ENCODE results near the gene COL20A1.

The COL20A1 gene

DNA sequence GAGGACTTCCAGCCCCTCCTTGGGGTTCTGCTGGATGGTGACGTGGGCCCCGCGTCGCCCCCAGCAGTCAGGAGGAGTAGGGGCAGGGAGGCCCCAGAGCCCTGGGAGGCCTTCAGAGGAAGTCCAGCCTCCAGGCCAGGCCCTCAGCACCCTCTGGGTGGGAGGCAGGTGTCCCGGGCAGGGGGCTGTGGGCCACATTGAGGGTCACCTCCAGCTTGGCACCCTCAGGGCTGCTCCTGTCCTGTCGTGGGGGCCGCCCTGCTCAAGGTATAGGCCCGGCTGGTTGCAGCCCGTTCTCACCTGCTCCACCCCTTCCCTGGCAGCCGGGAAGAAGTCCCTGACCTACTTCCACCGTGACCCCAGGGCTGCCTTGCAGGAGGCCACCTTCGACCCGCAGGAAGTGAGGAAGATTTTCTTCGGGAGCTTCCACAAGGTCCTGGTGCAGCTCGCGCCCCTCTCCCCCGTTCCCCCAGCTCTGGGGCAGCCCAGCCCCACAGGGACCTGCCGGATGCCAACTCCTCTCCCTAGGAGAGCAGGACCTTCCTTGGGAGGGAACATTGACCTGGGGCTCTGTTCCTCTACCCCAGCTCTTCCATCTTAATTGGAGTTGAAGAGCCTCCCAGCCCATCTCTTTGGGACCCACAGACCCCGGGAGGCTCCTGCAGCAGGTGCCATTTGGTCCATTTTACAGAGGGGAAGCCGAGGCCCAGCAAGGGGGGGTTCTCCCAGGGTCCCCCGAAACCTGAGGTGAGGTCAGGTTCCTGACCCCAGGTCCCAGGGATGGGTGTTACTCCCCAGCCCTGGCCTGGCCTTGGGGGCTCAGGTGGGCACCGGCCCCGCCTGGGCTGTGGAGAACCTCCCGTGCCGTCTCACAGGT is 26.4 kb downstream of the COL20A1 start:
- no peak for DNase-seq (ENCODE audit: low read depth in 1 of 2, low spot score in 1 of 2)

DNA sequence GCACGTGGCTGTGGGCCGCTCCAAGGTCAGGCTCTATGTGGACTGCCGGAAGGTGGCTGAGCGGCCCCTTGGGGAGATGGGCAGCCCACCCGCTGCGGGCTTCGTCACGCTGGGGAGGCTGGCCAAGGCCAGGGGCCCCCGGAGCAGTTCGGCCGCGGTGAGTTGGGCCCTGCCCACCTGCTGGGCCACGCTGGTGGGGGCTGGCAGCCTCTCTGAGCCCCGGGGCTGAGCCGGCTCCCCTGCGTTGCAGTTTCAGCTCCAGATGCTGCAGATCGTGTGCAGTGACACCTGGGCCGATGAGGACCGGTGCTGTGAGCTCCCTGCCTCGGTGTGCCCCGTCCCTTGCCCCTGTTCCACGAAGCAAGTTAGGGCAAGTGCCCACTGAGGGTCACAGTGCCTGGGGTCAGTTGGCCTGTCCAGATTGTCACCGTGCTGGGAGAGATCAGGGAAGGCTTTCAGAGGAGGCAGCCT is 27.1 kb downstream of the COL20A1 start:
- DNase-seq (ENCODE audit: low read depth in 1 of 2, low spot score in 1 of 2): no peak

DNA sequence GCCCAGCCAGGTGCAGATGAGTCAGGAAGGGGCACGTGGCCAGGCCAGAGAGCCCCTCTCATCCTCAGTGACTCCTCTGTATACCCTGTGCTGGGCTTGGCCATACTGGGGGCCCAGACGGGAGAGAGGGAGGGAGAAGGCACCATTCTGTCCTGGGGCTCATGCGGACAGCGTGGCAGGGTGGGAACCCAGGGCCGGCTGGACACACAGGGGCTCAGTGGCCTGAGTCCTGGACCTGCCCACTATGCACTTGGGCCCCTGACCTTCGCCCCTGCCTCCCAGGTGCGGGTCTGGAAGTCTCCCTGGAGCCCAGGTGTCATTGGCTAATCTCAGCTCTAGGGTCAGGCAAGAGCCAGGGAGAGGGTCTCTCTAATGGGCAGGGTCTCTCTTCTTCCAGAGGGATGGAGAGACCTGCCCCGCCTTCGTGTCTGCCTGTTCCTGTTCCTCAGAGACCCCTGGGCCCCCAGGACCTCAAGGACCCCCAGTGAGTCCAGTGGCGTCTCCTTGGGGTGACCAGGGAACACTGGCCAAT is 27.7 kb downstream of the COL20A1 start:
- no peak for DNase-seq (ENCODE audit: low read depth in 1 of 2, low spot score in 1 of 2)

DNA sequence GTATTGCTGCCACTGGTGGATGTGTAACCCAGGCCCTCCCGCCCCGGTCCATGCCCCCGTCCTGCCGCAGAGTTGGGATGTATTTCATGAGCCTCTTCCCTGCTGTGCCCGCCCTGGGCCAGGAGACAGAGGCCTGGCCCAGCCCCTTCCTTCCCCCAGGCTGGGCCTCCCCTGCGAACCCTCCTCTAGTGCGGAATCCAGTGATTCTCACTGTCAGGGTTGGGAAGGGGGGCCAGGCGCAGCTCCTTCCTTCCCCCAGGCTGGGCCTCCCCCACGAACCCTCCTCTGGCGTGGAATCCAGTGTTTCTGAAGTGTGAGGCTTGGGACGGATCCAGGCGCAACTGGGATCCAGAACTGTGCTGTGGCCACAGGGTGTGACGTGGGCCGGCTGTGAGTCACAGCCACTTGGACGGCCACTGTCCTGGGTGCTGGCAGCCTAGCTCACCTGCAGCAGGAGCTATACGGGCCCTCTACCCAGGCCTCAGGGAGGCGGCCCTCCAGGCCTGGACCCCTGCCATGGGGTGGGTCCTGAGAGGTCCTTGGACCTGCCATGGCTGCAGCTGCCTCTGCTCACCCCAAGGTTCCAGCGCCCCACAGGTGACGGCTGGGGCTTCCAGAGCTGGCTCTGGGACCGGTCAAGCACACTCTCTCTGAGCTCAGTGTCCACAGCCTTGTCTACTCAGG is 28.3 kb downstream of the COL20A1 start:
- DNase-seq (ENCODE audit: low read depth in 1 of 2, low spot score in 1 of 2): no peak

DNA sequence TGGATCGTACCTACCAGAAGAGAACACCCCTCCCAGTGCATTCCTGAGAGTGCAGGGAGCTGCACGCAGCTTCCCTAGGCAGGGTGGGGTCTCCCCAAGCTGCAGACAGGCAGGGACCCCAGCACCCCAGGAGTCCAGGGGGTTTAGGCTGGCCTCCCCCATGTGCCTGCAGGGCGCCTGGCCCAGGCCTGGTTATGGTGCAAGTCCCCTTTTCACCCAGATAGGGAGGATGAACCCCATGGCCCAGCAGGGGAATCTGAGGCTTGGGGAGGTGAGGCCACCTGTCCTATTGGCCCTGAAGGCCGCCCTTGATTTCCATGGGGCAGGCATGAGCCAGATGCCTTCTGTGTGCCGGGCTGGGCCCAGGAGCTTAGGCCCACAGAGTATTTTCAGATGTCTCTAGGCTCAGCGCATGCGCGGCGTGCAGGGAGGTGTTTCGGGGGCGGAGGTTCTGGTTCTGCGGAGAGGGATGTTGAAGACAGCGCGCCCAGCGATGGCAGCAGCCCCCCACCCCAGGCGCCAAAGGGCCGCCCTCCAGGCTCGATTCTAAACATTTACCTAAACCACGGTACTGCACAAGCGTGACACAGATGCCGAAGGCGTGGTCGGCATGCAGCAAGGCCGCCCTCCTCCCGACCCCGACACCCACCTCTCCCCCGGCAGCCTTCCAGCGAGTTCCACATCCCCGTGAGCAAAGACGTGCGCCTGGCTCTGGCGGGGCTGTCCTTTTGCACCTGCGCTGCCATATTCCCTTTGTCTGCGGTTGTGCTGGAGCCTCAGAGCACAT is 29.4 kb downstream of the COL20A1 start:
- no peak for DNase-seq (ENCODE audit: low read depth in 1 of 2, low spot score in 1 of 2)

DNA sequence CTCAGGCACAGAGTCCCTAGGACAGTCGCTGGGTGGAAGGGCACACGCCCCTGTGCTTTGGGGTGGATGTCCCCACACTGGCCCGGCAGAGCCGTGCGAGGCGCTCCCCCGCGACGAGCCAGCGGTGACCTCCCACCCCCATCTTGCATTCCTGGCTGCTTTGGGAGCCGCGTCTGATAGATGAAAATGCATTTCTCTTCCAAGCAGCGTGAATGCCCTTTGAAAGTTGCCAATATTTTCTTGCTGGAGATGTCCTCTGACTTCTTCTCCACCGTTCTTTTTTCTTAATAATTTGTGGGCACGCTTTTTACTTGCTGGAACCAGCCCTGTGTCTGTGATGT is 29.9 kb downstream of the COL20A1 start:
- DNase-seq (ENCODE audit: low read depth in 1 of 2, low spot score in 1 of 2): no peak

DNA sequence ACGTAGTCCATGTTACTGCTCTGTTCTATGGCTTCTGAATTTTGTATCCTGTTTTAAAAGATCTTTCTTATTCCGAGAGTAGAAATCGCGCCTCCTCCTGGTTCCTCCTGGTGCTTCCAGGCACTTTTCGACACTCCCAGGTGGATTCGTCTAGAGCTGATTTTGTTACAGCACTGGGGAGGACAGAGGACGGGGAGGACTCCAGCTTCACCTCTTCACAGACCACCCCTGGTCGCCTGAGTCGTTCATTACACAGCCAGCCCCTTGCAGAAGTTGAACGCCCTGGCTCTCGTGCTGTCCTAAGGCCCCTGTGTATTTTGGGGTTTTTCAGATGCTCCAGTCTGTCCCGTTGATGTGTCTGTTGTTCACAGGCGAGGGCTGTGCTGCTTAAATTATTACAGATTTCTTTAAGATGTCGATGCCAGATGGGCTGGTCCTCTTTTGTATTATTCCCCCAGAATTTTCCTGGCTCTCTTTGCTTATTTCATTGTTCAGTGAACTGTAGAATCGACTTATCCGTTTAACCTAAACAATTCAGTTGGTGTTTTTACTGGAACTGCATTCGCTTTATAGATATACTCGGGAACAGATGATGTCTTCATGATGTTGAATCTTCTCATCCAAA is 30.5 kb downstream of the COL20A1 start:
- DNase-seq (ENCODE audit: low read depth in 1 of 2, low spot score in 1 of 2): no peak

DNA sequence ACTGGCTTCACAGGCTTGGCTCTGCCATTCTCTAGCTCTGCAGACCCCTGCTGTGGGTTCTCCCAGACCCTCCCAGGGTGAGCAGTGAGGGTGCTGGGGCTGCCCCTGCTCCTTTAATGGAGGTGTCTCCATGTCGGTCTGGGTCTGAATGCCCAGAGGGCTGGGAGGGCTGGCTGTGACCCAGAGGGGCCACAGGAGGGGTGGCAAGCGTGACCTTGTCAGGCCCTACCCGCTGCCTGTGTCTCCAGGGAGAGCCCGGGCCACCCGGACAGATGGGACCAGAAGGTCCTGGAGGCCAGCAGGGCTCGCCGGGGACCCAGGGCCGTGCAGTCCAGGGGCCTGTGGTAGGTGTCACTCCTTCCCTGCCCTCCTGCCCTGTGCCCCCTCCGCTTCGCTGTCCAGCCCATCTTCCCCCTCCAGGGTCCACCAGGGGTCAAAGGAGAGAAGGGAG is 32.1 kb downstream of the COL20A1 start:
- no peak for DNase-seq (ENCODE audit: low read depth in 1 of 2, low spot score in 1 of 2)

DNA sequence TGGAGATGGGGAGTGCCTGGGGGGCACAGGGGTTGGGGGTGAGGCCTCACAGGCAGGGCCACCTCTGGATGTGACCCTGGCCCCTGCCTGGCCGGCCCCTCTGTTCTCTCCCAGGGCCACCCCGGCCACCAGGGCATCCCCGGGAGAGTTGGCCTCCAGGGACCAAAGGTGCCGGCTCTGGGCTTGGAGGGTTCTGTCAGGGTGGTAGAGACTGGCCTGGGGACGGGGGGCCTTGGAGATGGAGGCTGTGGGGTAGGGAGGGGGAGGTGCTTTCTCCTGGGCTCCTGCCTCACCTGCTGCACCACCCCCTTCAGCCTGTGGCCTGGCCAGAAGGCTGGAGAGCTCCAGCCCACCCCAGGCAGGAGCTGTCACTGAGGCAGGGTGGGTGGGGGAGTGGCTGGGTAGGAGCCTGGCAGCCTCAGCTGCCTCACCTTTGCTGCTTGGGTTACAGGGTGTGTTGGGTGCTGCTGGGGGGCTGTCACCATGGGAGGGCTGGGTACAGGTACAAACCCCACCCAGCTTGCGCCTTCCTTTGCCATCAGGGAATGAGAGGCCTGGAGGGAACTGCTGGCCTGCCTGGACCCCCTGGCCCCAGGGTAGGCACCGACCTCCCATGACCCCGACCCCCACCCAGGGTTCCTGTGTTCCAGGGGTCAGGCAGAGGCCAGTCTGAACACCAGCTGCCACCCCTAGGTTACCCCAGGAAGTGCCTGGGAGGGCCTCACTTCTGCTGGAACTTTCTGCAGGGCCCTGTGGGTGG is 32.7 kb downstream of the COL20A1 start:
- no peak for DNase-seq (ENCODE audit: low read depth in 1 of 2, low spot score in 1 of 2)

DNA sequence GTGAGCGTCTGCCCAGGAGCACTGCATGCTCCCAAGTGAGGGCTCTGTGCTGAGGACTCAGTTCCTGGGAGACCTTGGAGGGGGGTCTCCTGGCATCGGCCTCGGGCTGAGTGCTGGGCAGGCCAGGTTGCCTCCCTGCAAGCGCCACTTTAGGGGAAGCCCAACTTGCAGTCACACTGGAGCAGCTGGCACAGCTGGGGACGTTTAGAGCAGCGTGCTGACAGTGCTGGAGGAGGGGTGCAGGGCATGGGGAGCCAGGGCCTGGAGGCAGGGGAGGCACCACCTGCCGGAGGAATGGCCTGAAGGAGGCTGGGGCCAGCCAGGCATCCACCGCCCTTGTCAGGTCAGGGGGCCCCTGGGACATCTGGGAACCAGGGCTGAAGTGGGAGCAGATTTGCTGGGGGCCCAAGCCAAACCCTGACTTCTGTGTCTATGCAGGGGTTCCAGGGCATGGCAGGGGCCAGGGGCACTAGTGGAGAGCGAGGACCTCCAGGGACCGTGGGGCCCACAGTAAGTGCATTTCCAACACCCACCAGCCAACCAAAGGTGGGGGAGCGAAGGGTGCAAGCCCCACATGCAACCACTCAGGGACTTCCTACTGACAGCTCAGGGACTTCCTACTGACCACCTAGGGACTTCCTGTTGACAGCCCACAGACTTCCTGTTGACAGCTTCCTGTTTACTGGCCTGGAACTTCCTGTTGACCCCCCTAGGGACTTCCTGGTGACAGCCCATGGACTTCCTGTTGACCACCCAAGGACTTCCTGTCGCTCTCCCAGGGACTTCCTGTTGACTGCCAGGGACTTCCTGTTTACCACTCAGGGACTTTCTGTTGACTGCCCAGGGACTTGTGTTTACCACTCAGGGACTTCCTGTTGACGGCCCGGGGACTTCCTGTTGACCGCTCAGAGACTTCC is 33.6 kb downstream of the COL20A1 start:
- DNase-seq (ENCODE audit: low read depth in 1 of 2, low spot score in 1 of 2): no peak

DNA sequence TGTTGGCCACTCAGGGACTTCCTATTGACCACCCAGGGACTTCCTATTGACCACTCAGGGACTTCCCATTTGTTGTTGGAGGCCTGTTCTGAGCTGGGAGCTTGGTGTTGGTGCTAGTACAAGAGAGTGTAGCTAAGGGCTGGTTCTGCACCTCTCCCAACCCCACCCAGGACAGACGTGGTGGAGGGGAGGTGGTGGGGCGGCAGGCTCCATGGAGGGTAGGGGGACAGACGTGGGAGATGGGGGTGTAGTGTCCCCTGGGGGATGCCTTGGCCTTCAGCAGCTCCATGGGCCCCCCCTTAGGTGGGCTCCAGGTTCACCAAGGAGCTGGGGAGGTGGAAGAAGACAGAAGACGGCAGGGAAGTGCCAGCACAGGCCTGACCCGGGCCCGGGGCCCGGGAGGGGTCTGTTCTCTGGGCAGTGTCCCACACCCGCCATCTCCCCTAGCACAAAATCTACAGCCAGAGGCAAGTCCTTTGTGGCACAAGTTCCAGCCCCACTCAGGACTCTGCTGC is 34.3 kb downstream of the COL20A1 start:
- DNase-seq (ENCODE audit: low read depth in 1 of 2, low spot score in 1 of 2): no peak

DNA sequence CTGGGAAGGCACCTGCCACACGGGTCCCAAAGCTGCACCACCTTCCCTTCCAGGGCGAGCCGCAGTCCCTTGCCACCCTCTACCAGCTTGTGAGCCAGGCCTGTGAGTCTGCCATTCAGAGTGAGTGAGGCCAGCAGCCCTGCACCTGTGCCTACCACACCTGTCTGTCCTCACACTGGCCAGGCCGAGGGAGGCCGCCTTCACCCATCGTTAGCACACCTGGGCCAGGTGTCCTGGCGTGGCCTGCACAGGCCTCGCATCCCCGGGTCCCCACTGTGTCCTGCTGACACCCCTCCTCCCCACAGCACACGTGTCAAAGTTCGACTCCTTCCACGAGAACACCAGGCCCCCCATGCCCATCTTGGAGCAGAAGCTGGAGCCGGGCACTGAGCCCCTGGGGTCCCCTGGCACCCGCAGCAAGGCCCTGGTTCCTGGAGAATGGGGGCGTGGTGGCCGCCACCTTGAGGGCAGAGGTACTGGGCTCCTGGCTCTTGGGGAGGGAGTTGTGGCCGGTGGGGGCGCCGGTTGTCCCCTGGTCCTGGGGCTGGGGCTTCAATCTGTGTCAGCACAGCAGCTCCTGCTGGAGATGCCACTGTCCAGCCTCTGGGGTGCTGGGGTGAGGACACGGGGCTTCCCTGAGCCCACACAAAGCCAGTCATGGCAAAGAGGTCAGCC is 35.2 kb downstream of the COL20A1 start:
- DNase-seq (ENCODE audit: low read depth in 1 of 2, low spot score in 1 of 2): no peak

DNA sequence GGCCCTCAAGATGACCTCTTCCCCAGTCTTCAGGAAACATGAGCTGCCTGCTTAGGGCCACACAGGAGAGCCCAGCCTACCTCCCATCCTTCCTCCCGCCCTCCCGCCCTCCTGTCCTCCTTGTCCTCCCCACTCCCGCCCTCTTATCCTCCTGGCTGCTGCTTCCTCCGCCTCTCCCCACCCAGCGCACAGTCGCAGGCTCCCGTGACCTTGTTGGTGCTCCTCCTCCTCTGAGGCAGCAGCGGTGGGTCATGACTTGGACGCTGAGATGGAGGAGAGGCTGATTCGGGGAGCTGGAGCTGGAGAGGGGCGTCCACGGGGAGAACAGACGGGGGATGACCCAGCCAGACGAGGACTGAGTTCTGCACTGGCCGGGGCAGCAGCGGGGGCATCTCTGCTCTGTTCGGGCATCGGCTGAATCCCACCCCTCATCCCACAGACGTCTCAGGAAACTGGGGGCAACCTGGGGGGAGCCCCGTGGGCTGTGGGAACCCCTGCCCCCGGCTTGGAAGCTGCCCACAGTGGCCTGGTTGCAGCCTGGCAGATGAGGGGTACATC is 35.8 kb downstream of the COL20A1 start:
- no peak for DNase-seq (ENCODE audit: low read depth in 1 of 2, low spot score in 1 of 2)

DNA sequence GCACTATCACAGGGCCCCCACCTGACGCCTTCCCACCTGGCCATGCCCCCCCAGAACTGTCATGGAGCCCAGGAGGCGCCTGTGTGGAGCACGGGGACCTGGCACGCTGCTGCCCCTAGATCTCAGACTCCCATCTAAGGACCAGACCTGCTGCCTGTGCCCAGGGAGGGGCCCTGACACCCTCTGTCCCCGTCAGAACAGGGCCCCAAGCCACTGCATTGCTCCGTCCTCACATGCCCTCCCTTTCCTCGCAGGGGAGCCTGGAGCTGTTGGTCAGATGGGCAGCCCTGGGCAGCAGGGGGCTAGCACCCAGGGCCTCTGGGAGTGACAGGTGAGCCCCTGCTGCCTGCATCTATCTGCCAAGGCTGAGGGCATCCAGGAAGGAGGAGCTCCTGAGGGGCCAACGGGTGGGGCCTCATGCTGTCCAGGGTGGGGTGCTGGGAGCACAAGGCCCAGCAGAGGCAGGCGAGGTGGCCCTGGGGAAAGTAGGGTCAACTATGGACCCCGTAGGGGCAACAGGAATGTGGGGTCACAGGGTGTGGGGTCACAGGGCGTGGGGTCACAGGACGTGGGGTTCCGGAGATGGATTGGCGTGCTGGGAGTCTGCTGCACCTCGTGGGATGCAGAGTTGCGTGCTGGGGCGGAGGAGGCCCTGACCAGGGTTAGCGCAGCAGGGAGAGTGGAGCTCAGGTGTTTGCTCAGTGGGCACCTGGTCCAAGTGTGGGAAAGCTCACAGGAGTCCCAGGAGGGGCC is 36.5 kb downstream of the COL20A1 start:
- DNase-seq (ENCODE audit: low read depth in 1 of 2, low spot score in 1 of 2): no peak

DNA sequence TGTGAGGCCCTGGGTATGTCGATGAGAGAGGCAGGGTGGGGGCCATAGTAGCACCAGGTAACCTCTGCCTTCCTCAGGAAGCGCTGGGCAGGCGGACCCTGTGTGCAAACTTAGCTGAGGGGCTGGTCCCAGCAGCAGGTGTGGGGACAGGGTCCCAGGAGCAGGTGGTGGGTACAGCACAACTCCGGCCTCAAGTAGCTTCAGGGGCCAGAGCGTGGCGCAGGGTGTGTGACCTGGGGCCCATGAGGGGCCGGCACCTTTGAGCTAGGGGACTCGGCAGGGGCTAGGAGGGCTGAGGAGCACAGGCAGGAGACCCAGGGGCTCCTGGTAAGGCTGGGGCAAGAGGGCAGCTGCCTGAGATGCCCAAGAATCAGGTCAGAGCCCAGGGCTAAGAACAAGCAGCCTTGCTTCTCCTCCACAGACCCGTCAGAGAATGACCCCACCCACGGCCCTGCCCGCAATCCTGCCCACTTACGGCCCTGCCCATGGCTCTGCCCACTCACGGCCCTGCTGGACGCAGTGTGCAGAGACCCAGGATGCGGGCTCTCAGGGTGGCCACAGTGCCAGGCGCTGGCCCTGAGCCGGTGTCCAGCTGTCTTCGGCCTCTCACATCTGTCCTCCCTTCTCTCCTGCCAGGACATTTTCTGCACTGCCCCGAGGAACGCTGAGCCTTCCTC is 37.2 kb downstream of the COL20A1 start:
- DNase-seq (ENCODE audit: low read depth in 1 of 2, low spot score in 1 of 2): no peak

DNA sequence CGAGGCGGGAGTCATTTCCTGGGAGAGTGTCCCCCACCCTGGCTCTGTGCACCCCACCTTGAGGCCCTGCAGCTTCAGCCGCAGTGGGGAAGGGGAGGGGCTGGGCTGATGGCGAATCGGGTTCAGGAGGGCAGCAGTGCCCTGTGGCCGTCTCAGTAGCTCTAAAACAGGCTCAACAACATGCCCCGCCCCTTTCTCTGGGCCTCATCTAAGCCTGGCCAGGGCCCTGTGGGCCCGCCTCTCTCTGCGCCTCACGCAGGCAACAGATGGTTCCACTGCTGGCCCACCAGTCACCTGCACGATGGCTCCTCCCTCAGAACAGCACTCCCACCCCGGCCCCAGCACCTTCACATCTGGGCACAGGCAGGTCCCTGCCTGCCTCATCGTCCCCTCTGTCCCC is 38.0 kb downstream of the COL20A1 start:
- DNase-seq (ENCODE audit: low read depth in 1 of 2, low spot score in 1 of 2): no peak
